SK-N-SH (cell line): ENCODE measurements around the gene AGRN. TPM values are rescaled to one million over a fixed set of nuclear protein-coding genes. Genes with fewer than 3 reads are reported as not detected.

Experiments
- CTCF ChIA-PET: fragments of 300-600, 350-600 bp; formaldehyde crosslinking; extraction: SDS; loops from one replicate; lab custom pipeline; 2021; lab: Yijun Ruan, JAX
- POLR2A ChIA-PET: fragments of 350-600 bp; sonication (Branson Sonifier 250); formaldehyde crosslinking; extraction: SDS; loops from one replicate; lab custom pipeline; 2020; ENCODE audit warnings: antibody characterized with exemption, inconsistent platforms; lab: Yijun Ruan, JAX
- DNase-seq: peaks from one replicate; pipeline ENCODE4 v3.0.0; 2012
- H2AFZ ChIP-seq: fragments of 200-600 bp; sonication (generic); 2 replicates; pipeline ENCODE4 v1.8.1; 2016; ENCODE audit warnings: antibody characterized with exemption, mild to moderate bottlenecking, low read depth
- H3F3A ChIP-seq: fragments of 200-600 bp; sonication (generic); replicated peaks from 2 replicates; pipeline ENCODE3; 2016; ENCODE audit warnings: antibody characterized with exemption, mild to moderate bottlenecking; ENCODE audit not compliant: insufficient read depth
- H3K27ac ChIP-seq, 2 experiments: fragments of 200-500 bp in 1 of 2; fragments of 200-600 bp in 1 of 2; sonication (Bioruptor generic) in 1 of 2; sonication (generic), shearing (Covaris generic) in 1 of 2; 2 replicates each; pipeline versions ENCODE4 v1.5.1 to v1.6.1; 2014 to 2016; ENCODE audit warnings: low read depth in 2 of 2, inconsistent platforms in 1 of 2, low read length in 1 of 2, mild to moderate bottlenecking in 1 of 2, mixed read lengths in 1 of 2
- H3K27me3 ChIP-seq: fragments of 200-600 bp; sonication (generic), shearing (Covaris generic); 2 replicates; pipeline ENCODE4 v1.6.1; 2016; ENCODE audit warnings: mixed run types; ENCODE audit not compliant: insufficient read depth
- H3K36me3 ChIP-seq, 2 experiments: fragments of 200-500 bp in 1 of 2; fragments of 200-600 bp in 1 of 2; sonication (Bioruptor generic) in 1 of 2; sonication (generic) in 1 of 2; replicated peaks in 1 of 2; 2 replicates each; pipeline versions ENCODE3 to v1.5.1; 2014 to 2016; ENCODE audit warnings: low read length in 1 of 2, mild to moderate bottlenecking in 1 of 2; ENCODE audit not compliant: insufficient read depth in 2 of 2, control insufficient read depth in 1 of 2
- H3K4me1 ChIP-seq, 2 experiments: fragments of 200-500 bp in 1 of 2; fragments of 200-600 bp in 1 of 2; sonication (Bioruptor generic) in 1 of 2; sonication (generic), shearing (Covaris generic) in 1 of 2; 2 replicates each; pipeline versions ENCODE4 v1.5.1 to v1.6.1; 2014 to 2016; ENCODE audit warnings: low read depth in 1 of 2, low read length in 1 of 2, mixed run types in 1 of 2; ENCODE audit not compliant: insufficient read depth in 2 of 2, control insufficient read depth in 1 of 2
- H3K4me2 ChIP-seq: fragments of 200-600 bp; sonication (generic), shearing (Covaris generic); 2 replicates; pipeline ENCODE4 v1.6.1; 2017; ENCODE audit warnings: mixed run types
- H3K4me3 ChIP-seq, 2 experiments: fragments of 200-500 bp in 1 of 2; fragments of 200-600 bp in 1 of 2; sonication (Bioruptor generic) in 1 of 2; sonication (generic), shearing (Covaris generic) in 1 of 2; 2 replicates each; pipeline versions ENCODE4 v1.5.1 to v1.8.1; 2014 to 2016; ENCODE audit warnings: low read depth in 2 of 2, inconsistent platforms in 1 of 2, low read length in 1 of 2, mild to moderate bottlenecking in 1 of 2, mixed read lengths in 1 of 2, moderate library complexity in 1 of 2
- H3K79me2 ChIP-seq: fragments of 200-600 bp; sonication (generic); 2 replicates; pipeline ENCODE4 v1.8.1; 2017; ENCODE audit warnings: mild to moderate bottlenecking; ENCODE audit not compliant: insufficient read depth
- H3K9ac ChIP-seq: fragments of 200-600 bp; sonication (generic); 2 replicates; pipeline ENCODE4 v1.6.1; 2017; ENCODE audit warnings: mixed run types
- H3K9me2 ChIP-seq: fragments of 200-600 bp; sonication (generic); 2 replicates; pipeline ENCODE4 v1.6.1; 2017; ENCODE audit warnings: mixed run types
- H3K9me3 ChIP-seq: fragments of 200-600 bp; sonication (generic); 2 replicates; pipeline ENCODE4 v1.6.1; 2017; ENCODE audit warnings: mixed run types, mild to moderate bottlenecking, moderate library complexity
- H4K20me1 ChIP-seq: fragments of 200-600 bp; sonication (generic); 2 replicates; pipeline ENCODE4 v1.6.1; 2017; ENCODE audit warnings: mild to moderate bottlenecking, mixed run types; ENCODE audit not compliant: insufficient read depth
- CHD2 ChIP-seq: fragments of 150-350 bp; IDR thresholded peaks from 2 replicates; pipeline ENCODE4 v1.6.1; 2018; ENCODE audit warnings: low read length; ENCODE audit not compliant: partially characterized antibody
- ELF1 ChIP-seq: IDR thresholded peaks from 2 replicates; pipeline ENCODE4 v1.4.0; 2012
- FOSL2 ChIP-seq: IDR thresholded peaks from 2 replicates; pipeline ENCODE4 v1.4.0; 2012; ENCODE audit warnings: low read depth, mild to moderate bottlenecking, moderate library complexity, borderline replicate concordance
- GATA2 ChIP-seq: sonication (generic); formaldehyde crosslinking; IDR thresholded peaks from 2 replicates; pipeline ENCODE4 v1.5.0; 2020; ENCODE audit warnings: mild to moderate bottlenecking, missing genetic modification reagents
- MEF2A ChIP-seq: IDR thresholded peaks from 2 replicates; pipeline ENCODE4 v1.4.0; 2012; ENCODE audit warnings: low read depth, borderline replicate concordance
- MXI1 ChIP-seq: IDR thresholded peaks from 2 replicates; pipeline ENCODE4 v1.6.1; 2012; ENCODE audit warnings: mild to moderate bottlenecking, low read depth, low read length, improper control_type of control experiment
- POLR2AphosphoS5 ChIP-seq: IDR thresholded peaks from 2 replicates; pipeline ENCODE4 v1.6.1; 2012; ENCODE audit warnings: low read depth, low read length
- RCOR1 ChIP-seq: fragments of 150-350 bp; IDR thresholded peaks from 2 replicates; pipeline ENCODE4 v1.6.1; 2017; ENCODE audit warnings: antibody characterized with exemption, low read length
- RFX5 ChIP-seq: IDR thresholded peaks from 2 replicates; pipeline ENCODE4 v1.6.1; 2012; ENCODE audit warnings: mild to moderate bottlenecking, improper control_type of control experiment, low read length
- SIN3A ChIP-seq: IDR thresholded peaks from 2 replicates; pipeline ENCODE4 v1.6.1; 2012; ENCODE audit warnings: low read depth, mild to moderate bottlenecking, low read length, moderate library complexity, borderline replicate concordance
- SMC3 ChIP-seq: IDR thresholded peaks from 2 replicates; pipeline ENCODE4 v1.6.1; 2012; ENCODE audit warnings: low read depth, low read length, improper control_type of control experiment
- WGBS: methylation state at CpG from one replicate; pipeline ENCODE4 v1.1.6; 2017; ENCODE audit warnings: low lambda C conversion rate; 5-methylcytosine and 5-hydroxymethylcytosine counted together
- polyA plus RNA-seq, 3 experiments: library from polyadenylated mRNA; depleted of rRNA; stranded (reverse); fragments of >200 nt; gene quantifications; 2 replicates each; pipeline ENCODE4 v1.2.3, GENCODE V29; 2012
- TF ChIP-seq, protein P1 (sequence below): fragments of 200-600 bp; sonication (generic); IDR thresholded peaks from 2 replicates; pipeline ENCODE4 v1.6.1; 2017; ENCODE audit warnings: antibody characterized with exemption, mild to moderate bottlenecking, moderate library complexity
- TF ChIP-seq, protein P2 (sequence below): IDR thresholded peaks from 2 replicates; pipeline ENCODE4 v1.6.1; 2012; ENCODE audit warnings: mild to moderate bottlenecking, low read depth, low read length, moderate library complexity
- TF ChIP-seq, protein P3 (sequence below): IDR thresholded peaks from 2 replicates; pipeline ENCODE4 v1.4.0; 2012; ENCODE audit warnings: low read depth

AGRN gene
- polyA plus RNA-seq, 1 of the 3 experiments (the other 2 are of a cell fraction), result 31.6 TPM

DNA sequence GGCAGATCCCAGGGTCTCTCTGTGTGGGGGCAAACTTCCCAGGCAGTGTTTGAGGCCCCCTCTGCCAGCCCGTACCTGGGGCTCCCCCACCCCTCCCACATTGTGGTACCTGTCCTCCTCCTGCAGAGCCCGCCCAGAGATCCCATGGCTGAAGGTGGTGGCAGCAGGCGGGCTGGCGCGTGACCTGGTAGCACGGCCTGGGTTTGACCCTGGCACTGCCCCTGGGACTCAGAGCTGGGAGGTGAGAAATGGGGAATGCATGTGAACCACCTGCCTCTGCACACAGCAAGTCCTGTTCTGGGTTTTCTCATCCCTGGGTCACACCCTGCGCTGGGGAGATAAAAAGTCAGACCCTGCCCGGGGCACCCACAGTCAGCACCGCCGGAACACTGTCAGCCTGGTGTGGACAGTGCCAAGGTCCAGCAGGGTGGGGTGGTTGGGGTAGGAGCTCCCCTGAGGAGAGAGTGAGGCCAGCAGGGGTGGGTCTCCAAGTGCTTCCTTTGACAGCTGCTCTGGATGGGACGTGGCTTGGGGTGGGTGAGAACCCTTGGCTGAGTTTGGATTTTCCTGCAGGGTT, 11.8 kb downstream of the AGRN start:
- no peaks in the 10 kb centered on the region for H3K79me2 ChIP-seq
- WGBS, result 80% methylated on average over 1 of the region's 11 CpGs
- POLR2A ChIA-PET, result no interaction called here
- no peak overlapping the region for H3K4me3 ChIP-seq
- DNase-seq, result no peak
- no peaks in the 10 kb centered on the region for H3K9me2 ChIP-seq
- H3K27me3 ChIP-seq, result no peaks in the 10 kb centered on the region
- H3F3A ChIP-seq, result no peaks in the 10 kb centered on the region
- H3K9me3 ChIP-seq, result no peaks in the 10 kb centered on the region
- H3K4me2 ChIP-seq, result no peak overlapping the region
- CTCF ChIA-PET, result interaction anchor here (0.7 to 4.5 kb wide), 31 partner anchors 9 to 343 kb away, joined by 3 to 93 read pairs (median 6); partner anchors contain the start of genes AGRN, AURKAIP1, ISG15 and PERM1
- peaks cover 0 to 11% of the 10 kb centered on the region in 2 experiments; a peak in 1 of 4 replicates for H3K4me1 ChIP-seq
- peaks cover 34% of the 10 kb centered on the region for H4K20me1 ChIP-seq
- no peak overlapping the region for H2AFZ ChIP-seq
- H3K9ac ChIP-seq, result no peak overlapping the region
- H3K36me3 ChIP-seq, result peaks cover 0 to 4% of the 10 kb centered on the region in 2 experiments
- no peak overlapping the region for H3K27ac ChIP-seq
- no peak for TF ChIP-seq MEF2A
- TF ChIP-seq RFX5, result no peak
- no peak for TF ChIP-seq GATA2 (CRISPR knock-in tag)
- TF ChIP-seq, protein P1, sequence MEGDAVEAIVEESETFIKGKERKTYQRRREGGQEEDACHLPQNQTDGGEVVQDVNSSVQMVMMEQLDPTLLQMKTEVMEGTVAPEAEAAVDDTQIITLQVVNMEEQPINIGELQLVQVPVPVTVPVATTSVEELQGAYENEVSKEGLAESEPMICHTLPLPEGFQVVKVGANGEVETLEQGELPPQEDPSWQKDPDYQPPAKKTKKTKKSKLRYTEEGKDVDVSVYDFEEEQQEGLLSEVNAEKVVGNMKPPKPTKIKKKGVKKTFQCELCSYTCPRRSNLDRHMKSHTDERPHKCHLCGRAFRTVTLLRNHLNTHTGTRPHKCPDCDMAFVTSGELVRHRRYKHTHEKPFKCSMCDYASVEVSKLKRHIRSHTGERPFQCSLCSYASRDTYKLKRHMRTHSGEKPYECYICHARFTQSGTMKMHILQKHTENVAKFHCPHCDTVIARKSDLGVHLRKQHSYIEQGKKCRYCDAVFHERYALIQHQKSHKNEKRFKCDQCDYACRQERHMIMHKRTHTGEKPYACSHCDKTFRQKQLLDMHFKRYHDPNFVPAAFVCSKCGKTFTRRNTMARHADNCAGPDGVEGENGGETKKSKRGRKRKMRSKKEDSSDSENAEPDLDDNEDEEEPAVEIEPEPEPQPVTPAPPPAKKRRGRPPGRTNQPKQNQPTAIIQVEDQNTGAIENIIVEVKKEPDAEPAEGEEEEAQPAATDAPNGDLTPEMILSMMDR, result no peak
- TF ChIP-seq, protein P2, sequence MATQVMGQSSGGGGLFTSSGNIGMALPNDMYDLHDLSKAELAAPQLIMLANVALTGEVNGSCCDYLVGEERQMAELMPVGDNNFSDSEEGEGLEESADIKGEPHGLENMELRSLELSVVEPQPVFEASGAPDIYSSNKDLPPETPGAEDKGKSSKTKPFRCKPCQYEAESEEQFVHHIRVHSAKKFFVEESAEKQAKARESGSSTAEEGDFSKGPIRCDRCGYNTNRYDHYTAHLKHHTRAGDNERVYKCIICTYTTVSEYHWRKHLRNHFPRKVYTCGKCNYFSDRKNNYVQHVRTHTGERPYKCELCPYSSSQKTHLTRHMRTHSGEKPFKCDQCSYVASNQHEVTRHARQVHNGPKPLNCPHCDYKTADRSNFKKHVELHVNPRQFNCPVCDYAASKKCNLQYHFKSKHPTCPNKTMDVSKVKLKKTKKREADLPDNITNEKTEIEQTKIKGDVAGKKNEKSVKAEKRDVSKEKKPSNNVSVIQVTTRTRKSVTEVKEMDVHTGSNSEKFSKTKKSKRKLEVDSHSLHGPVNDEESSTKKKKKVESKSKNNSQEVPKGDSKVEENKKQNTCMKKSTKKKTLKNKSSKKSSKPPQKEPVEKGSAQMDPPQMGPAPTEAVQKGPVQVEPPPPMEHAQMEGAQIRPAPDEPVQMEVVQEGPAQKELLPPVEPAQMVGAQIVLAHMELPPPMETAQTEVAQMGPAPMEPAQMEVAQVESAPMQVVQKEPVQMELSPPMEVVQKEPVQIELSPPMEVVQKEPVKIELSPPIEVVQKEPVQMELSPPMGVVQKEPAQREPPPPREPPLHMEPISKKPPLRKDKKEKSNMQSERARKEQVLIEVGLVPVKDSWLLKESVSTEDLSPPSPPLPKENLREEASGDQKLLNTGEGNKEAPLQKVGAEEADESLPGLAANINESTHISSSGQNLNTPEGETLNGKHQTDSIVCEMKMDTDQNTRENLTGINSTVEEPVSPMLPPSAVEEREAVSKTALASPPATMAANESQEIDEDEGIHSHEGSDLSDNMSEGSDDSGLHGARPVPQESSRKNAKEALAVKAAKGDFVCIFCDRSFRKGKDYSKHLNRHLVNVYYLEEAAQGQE, result no peak
- no peak for TF ChIP-seq SMC3
- no peak for TF ChIP-seq RCOR1
- TF ChIP-seq, protein P3, sequence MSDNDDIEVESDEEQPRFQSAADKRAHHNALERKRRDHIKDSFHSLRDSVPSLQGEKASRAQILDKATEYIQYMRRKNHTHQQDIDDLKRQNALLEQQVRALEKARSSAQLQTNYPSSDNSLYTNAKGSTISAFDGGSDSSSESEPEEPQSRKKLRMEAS, result no peak
- TF ChIP-seq MXI1, result no peak
- no peak for TF ChIP-seq FOSL2
- TF ChIP-seq POLR2AphosphoS5, result no peak
- no peak for TF ChIP-seq CHD2
- no peak for TF ChIP-seq ELF1
- no peak for TF ChIP-seq SIN3A
